K562 (cell line): ENCODE measurements around the gene ABCC6. TPM values are rescaled to one million over a fixed set of nuclear protein-coding genes. Genes with fewer than 3 reads are reported as not detected.

ENCODE experiments used
- GTF2A2 ChIP-seq: IDR thresholded peaks from 2 replicates; pipeline ENCODE4 v1.6.1; 2016; ENCODE audit warnings: mild to moderate bottlenecking, missing genetic modification characterization, missing compliant biosample characterization
- MCM5 ChIP-seq: fragments of 450-650 bp; IDR thresholded peaks from 2 replicates; pipeline ENCODE4 v1.6.1; 2016; ENCODE audit warnings: low read depth
- TCFL5 ChIP-seq: fragments of 250-450 bp; sonication (Bioruptor Pico); conservative IDR thresholded peaks from 2 replicates; pipeline ENCODE4 v1.6.1; 2021; ENCODE audit warnings: mild to moderate bottlenecking, moderate library complexity, matching md5 sums
- polyA plus RNA-seq, 8 experiments: library from polyadenylated mRNA; depleted of rRNA in 4 of 8; stranded (reverse) in 5 of 8; unstranded in 3 of 8; fragments of >200 nt; fragmentation: Nextera tagmentation in 2 of 8; fragmentation: Illumina TruSeq in 1 of 8; extraction: Ambion mirVana in 2 of 8; extraction: Trizol in 1 of 8; gene quantifications; 2 replicates each; pipeline versions ENCODE4 v1.2.1 to v1.2.3, GENCODE V29; 2011 to 2014; ENCODE audit warnings: inconsistent platforms in 1 of 8, missing spikeins in 1 of 8
- total RNA-seq, 7 experiments: library from RNA; depleted of rRNA in 6 of 7; stranded (reverse); fragments of >200 nt in 6 of 7; fragmentation: Illumina TruSeq in 2 of 7; extraction: Trizol in 2 of 7; gene quantifications; 2 replicates each; pipeline versions ENCODE4 v1.2.1 to v1.2.3, GENCODE V29; 2011 to 2021; ENCODE audit warnings: low replicate concordance in 1 of 7
- TF ChIP-seq, protein P1 (sequence below), 3 experiments: IDR thresholded peaks in 2 of 3; conservative IDR thresholded peaks in 1 of 3; 2 replicates each; pipeline ENCODE4 v1.5.1; 2011 to 2012; ENCODE audit warnings: low read length in 3 of 3, mild to moderate bottlenecking in 3 of 3, control low read depth in 2 of 3, improper control_type of control experiment in 1 of 3, inconsistent platforms in 1 of 3, low read depth in 1 of 3, mixed read lengths in 1 of 3, moderate library complexity in 1 of 3; ENCODE audit not compliant: insufficient read depth in 2 of 3
- TF ChIP-seq, protein P2 (sequence below): fragments of 450-650 bp; IDR thresholded peaks from 2 replicates; pipeline ENCODE4 v1.6.1; 2016; ENCODE audit warnings: mild to moderate bottlenecking, moderate library complexity

The ABCC6 gene
- total and polyA plus RNA-seq, 9 of the 15 experiments (the other 6 are each of a cell fraction or from before 2014, with no cell fraction given): 0.03 to 0.46 (median 0.07) TPM; not detected in 4

DNA sequence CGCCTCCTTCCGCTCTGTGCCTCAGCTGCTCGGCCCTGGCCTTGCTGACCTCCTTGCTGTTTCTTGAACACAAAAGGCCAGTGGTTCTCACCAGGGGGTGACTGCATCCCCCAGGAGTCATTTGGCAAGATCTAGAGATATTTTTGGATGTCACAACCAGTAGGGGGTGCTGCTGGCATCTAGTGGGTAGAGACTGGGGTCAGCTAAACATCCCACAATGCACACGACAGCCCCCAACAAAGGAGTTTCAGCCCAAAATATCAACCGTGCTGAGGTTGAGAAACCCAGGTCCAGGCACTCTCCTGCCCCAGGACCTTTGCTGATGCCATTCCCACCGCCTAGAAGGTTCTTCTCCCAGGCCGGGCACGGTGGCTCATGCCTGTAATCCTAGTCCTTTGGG is 39.7 kb downstream of the ABCC6 start (continued):
- TF ChIP-seq, protein P1, sequence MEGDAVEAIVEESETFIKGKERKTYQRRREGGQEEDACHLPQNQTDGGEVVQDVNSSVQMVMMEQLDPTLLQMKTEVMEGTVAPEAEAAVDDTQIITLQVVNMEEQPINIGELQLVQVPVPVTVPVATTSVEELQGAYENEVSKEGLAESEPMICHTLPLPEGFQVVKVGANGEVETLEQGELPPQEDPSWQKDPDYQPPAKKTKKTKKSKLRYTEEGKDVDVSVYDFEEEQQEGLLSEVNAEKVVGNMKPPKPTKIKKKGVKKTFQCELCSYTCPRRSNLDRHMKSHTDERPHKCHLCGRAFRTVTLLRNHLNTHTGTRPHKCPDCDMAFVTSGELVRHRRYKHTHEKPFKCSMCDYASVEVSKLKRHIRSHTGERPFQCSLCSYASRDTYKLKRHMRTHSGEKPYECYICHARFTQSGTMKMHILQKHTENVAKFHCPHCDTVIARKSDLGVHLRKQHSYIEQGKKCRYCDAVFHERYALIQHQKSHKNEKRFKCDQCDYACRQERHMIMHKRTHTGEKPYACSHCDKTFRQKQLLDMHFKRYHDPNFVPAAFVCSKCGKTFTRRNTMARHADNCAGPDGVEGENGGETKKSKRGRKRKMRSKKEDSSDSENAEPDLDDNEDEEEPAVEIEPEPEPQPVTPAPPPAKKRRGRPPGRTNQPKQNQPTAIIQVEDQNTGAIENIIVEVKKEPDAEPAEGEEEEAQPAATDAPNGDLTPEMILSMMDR (IDR thresholded peaks at IDR 0.05 in 2 of 3, conservative IDR thresholded peaks at IDR 0.05 in 1 of 3; ENCODE audit: insufficient read depth in 2 of 3, low read depth in 1 of 3, low read length in 3 of 3): peak; percentile 35 to 64 (median 38); a peak in 5 of 6 replicates
- TF ChIP-seq GTF2A2 (tag): no peak
- TF ChIP-seq TCFL5: no peak
- TF ChIP-seq, protein P2, sequence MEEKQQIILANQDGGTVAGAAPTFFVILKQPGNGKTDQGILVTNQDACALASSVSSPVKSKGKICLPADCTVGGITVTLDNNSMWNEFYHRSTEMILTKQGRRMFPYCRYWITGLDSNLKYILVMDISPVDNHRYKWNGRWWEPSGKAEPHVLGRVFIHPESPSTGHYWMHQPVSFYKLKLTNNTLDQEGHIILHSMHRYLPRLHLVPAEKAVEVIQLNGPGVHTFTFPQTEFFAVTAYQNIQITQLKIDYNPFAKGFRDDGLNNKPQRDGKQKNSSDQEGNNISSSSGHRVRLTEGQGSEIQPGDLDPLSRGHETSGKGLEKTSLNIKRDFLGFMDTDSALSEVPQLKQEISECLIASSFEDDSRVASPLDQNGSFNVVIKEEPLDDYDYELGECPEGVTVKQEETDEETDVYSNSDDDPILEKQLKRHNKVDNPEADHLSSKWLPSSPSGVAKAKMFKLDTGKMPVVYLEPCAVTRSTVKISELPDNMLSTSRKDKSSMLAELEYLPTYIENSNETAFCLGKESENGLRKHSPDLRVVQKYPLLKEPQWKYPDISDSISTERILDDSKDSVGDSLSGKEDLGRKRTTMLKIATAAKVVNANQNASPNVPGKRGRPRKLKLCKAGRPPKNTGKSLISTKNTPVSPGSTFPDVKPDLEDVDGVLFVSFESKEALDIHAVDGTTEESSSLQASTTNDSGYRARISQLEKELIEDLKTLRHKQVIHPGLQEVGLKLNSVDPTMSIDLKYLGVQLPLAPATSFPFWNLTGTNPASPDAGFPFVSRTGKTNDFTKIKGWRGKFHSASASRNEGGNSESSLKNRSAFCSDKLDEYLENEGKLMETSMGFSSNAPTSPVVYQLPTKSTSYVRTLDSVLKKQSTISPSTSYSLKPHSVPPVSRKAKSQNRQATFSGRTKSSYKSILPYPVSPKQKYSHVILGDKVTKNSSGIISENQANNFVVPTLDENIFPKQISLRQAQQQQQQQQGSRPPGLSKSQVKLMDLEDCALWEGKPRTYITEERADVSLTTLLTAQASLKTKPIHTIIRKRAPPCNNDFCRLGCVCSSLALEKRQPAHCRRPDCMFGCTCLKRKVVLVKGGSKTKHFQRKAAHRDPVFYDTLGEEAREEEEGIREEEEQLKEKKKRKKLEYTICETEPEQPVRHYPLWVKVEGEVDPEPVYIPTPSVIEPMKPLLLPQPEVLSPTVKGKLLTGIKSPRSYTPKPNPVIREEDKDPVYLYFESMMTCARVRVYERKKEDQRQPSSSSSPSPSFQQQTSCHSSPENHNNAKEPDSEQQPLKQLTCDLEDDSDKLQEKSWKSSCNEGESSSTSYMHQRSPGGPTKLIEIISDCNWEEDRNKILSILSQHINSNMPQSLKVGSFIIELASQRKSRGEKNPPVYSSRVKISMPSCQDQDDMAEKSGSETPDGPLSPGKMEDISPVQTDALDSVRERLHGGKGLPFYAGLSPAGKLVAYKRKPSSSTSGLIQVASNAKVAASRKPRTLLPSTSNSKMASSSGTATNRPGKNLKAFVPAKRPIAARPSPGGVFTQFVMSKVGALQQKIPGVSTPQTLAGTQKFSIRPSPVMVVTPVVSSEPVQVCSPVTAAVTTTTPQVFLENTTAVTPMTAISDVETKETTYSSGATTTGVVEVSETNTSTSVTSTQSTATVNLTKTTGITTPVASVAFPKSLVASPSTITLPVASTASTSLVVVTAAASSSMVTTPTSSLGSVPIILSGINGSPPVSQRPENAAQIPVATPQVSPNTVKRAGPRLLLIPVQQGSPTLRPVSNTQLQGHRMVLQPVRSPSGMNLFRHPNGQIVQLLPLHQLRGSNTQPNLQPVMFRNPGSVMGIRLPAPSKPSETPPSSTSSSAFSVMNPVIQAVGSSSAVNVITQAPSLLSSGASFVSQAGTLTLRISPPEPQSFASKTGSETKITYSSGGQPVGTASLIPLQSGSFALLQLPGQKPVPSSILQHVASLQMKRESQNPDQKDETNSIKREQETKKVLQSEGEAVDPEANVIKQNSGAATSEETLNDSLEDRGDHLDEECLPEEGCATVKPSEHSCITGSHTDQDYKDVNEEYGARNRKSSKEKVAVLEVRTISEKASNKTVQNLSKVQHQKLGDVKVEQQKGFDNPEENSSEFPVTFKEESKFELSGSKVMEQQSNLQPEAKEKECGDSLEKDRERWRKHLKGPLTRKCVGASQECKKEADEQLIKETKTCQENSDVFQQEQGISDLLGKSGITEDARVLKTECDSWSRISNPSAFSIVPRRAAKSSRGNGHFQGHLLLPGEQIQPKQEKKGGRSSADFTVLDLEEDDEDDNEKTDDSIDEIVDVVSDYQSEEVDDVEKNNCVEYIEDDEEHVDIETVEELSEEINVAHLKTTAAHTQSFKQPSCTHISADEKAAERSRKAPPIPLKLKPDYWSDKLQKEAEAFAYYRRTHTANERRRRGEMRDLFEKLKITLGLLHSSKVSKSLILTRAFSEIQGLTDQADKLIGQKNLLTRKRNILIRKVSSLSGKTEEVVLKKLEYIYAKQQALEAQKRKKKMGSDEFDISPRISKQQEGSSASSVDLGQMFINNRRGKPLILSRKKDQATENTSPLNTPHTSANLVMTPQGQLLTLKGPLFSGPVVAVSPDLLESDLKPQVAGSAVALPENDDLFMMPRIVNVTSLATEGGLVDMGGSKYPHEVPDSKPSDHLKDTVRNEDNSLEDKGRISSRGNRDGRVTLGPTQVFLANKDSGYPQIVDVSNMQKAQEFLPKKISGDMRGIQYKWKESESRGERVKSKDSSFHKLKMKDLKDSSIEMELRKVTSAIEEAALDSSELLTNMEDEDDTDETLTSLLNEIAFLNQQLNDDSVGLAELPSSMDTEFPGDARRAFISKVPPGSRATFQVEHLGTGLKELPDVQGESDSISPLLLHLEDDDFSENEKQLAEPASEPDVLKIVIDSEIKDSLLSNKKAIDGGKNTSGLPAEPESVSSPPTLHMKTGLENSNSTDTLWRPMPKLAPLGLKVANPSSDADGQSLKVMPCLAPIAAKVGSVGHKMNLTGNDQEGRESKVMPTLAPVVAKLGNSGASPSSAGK: no peak
- no peak for TF ChIP-seq MCM5
